Putamen (tissue), 1 donor: Measurements from ENCODE around the gene SLC23A2.
A peak's percentile ranks its signal among the peaks of the same experiment; 100 is the strongest.

Experiments
- DNase-seq: peaks from one replicate; pipeline ENCODE4 v3.0.0-alpha.2; 2016; ENCODE audit warnings: low spot score

SLC23A2 gene

GRCh38 chr20:4966826-4967751 is 34.2 kb downstream of the SLC23A2 start:
- no peak for DNase-seq

GRCh38 chr20:4962241-4962855 is 39.0 kb downstream of the SLC23A2 start:
- no peak for DNase-seq

- DNase-seq: no peak
These were observed 39.6 kb downstream of the SLC23A2 start for GRCh38 chr20:4961746-4962145.

- DNase-seq: no peak
These were observed 41.7 kb downstream of the SLC23A2 start for GRCh38 chr20:4959592-4959991.

- no peak for DNase-seq
These were observed 43.4 kb downstream of the SLC23A2 start for GRCh38 chr20:4957939-4958362.

GRCh38 chr20:4957187-4957586 is 44.1 kb downstream of the SLC23A2 start:
- DNase-seq: no peak

GRCh38 chr20:4956200-4956810 is 45.0 kb downstream of the SLC23A2 start:
- peak; percentile 68 for DNase-seq

GRCh38 chr20:4953881-4954280 is 47.4 kb downstream of the SLC23A2 start:
- DNase-seq: no peak

GRCh38 chr20:4952229-4952628 is 49.1 kb downstream of the SLC23A2 start:
- DNase-seq: no peak

GRCh38 chr20:4951299-4951698 is 50.0 kb downstream of the SLC23A2 start:
- DNase-seq: peak; percentile 76

GRCh38 chr20:4950841-4951240 is 50.5 kb downstream of the SLC23A2 start:
- no peak for DNase-seq

- DNase-seq: no peak
These were observed 50.9 kb downstream of the SLC23A2 start for GRCh38 chr20:4950437-4950836.

- peak; percentile 44 for DNase-seq
These were observed 51.5 kb downstream of the SLC23A2 start for GRCh38 chr20:4949833-4950178.

- DNase-seq: no peak
These were observed 53.3 kb downstream of the SLC23A2 start for GRCh38 chr20:4947817-4948559.

- no peak for DNase-seq
These were observed 54.3 kb downstream of the SLC23A2 start for GRCh38 chr20:4946986-4947385.

- DNase-seq: no peak
These were observed 54.7 kb downstream of the SLC23A2 start for GRCh38 chr20:4946585-4946984.

GRCh38 chr20:4944518-4945313 is 56.6 kb downstream of the SLC23A2 start:
- no peak for DNase-seq

GRCh38 chr20:4942331-4942730 is 59.0 kb downstream of the SLC23A2 start:
- DNase-seq: no peak

- DNase-seq: no peak
These were observed 63.6 kb downstream of the SLC23A2 start for GRCh38 chr20:4937407-4938319.

- no peak for DNase-seq
These were observed 64.4 kb downstream of the SLC23A2 start for GRCh38 chr20:4936851-4937406.
